GM11168 (cell line): ENCODE measurements around the gene STARD5.

Source experiments
- in situ Hi-C: fragments of 300-500 bp; cut with MboI; formaldehyde crosslinking; loops from one replicate; pipeline ENCODE4 v1.12.0; 2022; ENCODE audit warnings: low sequenced_read_pairs; ENCODE audit not compliant: unreplicated experiment

STARD5 gene

GRCh38 chr15:81315452-81316175 is 8.3 kb downstream of the STARD5 start:
- in situ Hi-C loops, result no loop called here

- in situ Hi-C loops, result loop anchor here (5.0 kb wide), 1 partner anchor 37 kb away; no protein-coding TSS in a partner anchor
Measured at GRCh38 chr15:81314378-81314777, 9.6 kb downstream of the STARD5 start.

GRCh38 chr15:81313686-81314085 is 10.3 kb downstream of the STARD5 start:
- in situ Hi-C loops, result loop anchor here (5.0 kb wide), 1 partner anchor 36 kb away; no protein-coding TSS in a partner anchor

GRCh38 chr15:81312790-81313543 is 11.0 kb downstream of the STARD5 start:
- in situ Hi-C loops, result loop anchor here (5.0 kb wide), 1 partner anchor 36 kb away; no protein-coding TSS in a partner anchor

GRCh38 chr15:81311752-81312464 is 12.0 kb downstream of the STARD5 start:
- in situ Hi-C loops, result loop anchor here (5.0 kb wide), 1 partner anchor 35 kb away; no protein-coding TSS in a partner anchor

- in situ Hi-C loops, result loop anchor here (5.0 kb wide), 1 partner anchor 33 kb away; no protein-coding TSS in a partner anchor
Measured at GRCh38 chr15:81310480-81310879, 13.5 kb downstream of the STARD5 start.

- in situ Hi-C loops, result loop anchor here (5.0 kb wide), 1 partner anchor 33 kb away; no protein-coding TSS in a partner anchor
Measured at GRCh38 chr15:81309647-81310450, 14.1 kb downstream of the STARD5 start.

GRCh38 chr15:81308260-81308659 is 15.7 kb downstream of the STARD5 start:
- in situ Hi-C loops, result no loop called here

- in situ Hi-C loops, result no loop called here
Measured at GRCh38 chr15:81304226-81304625, 19.7 kb downstream of the STARD5 start.

GRCh38 chr15:81303244-81304225 is 20.4 kb downstream of the STARD5 start:
- in situ Hi-C loops, result no loop called here

GRCh38 chr15:81302701-81303109 is 21.2 kb downstream of the STARD5 start:
- in situ Hi-C loops, result no loop called here

GRCh38 chr15:81301815-81302399 is 22.0 kb downstream of the STARD5 start:
- in situ Hi-C loops, result no loop called here

GRCh38 chr15:81301385-81301784 is 22.6 kb downstream of the STARD5 start:
- in situ Hi-C loops, result no loop called here

- in situ Hi-C loops, result no loop called here
Measured at GRCh38 chr15:81299630-81300273, 24.2 kb downstream of the STARD5 start.

- in situ Hi-C loops, result no loop called here
Measured at GRCh38 chr15:81299156-81299555, 24.8 kb downstream of the STARD5 start.

GRCh38 chr15:81298611-81299010 is 25.3 kb downstream of the STARD5 start:
- in situ Hi-C loops, result no loop called here

- in situ Hi-C loops, result no loop called here
Measured at GRCh38 chr15:81297603-81298575, 26.1 kb downstream of the STARD5 start.
